ENCODE measurements around the gene RNF207. TPM values are rescaled to one million over a fixed set of nuclear protein-coding genes. Genes with fewer than 3 reads are reported as not detected.
A peak's percentile ranks its signal among the peaks of the same experiment; 100 is the strongest.

The RNF207 gene
- total and polyA plus RNA-seq, 2 of the 8 experiments (the other 6 are each of a cell fraction or from before 2014, with no cell fraction given): 3.9 to 5.4 TPM

DNA sequence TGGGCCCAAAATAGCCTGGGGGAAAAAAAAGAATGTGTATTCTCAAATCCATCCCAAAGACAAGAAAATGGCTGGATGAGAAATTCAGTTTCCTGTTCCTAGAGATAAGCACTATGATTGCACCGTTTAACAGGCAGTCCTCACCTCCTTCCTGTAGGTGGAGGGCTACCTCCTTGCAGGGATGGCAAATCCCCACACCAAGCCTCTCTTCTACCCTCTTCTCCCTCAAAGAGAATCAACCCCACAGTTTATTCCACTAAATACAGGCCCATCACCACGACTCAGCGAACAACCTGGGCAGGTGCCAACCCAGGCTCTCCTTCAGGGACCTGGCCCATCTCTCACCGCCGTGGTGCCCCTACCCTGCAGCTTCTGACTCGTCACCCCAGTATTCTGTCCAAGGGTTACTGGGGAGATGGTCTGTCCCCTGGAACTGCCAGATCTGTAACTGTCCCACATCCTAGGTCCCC, 22.4 kb upstream of the RNF207 start:
- H3K4me1 ChIP-seq (replicated peaks in 1 of 4; ENCODE audit: control insufficient read depth in 3 of 4, insufficient read depth in 4 of 4, low read length in 3 of 4): peaks cover 8 to 12% (median 10%) of the 10 kb centered on the region in 4 experiments
- peaks cover 13 to 34% (median 26%) of the 10 kb centered on the region in 4 experiments for H3K27me3 ChIP-seq (replicated peaks in 1 of 4; ENCODE audit: control insufficient read depth in 3 of 4, extremely low read depth in 1 of 4, insufficient read depth in 3 of 4, low read length in 3 of 4)
- H4K8ac ChIP-seq (ENCODE audit: extremely low read depth, insufficient read depth, low read length): no peak overlapping the region
- H3K4me2 ChIP-seq (ENCODE audit: insufficient read depth in 1 of 2, low read depth in 2 of 2, low read length in 2 of 2): no peak overlapping the region
- H3K18ac ChIP-seq (ENCODE audit: extremely low read depth, low read length): no peak overlapping the region
- ChIA-PET CTCF (ENCODE audit: partially characterized antibody) (interaction anchor here (0.9 to 3.9 kb wide), 13 partner anchors 10 to 255 kb away, joined by 3 to 27 read pairs (median 5); partner anchors contain the start of gene RNF207), POLR2A (ENCODE audit: partially characterized antibody) (interaction anchor here (1.1 to 6.0 kb wide), 7 partner anchors 9 to 31 kb away, joined by 4 to 50 read pairs (median 9); partner anchors contain the start of gene RPL22)
- no peaks in the 10 kb centered on the region for H3K9me3 ChIP-seq (ENCODE audit: insufficient read depth in 2 of 2, low read depth in 1 of 2, low read length in 1 of 2)
- no peak overlapping the region for H3K4me3 ChIP-seq (ENCODE audit: extremely low read depth in 1 of 4, insufficient read depth in 2 of 4, low read depth in 3 of 4, low read length in 4 of 4)
- peaks cover 3% of the 10 kb centered on the region; the same call in 1 of the 2 replicates for H3K23me2 ChIP-seq (ENCODE audit: low read depth, low read length)
- H4K5ac ChIP-seq (ENCODE audit: insufficient read length, low read depth, low read length): no peak overlapping the region
- 72% methylated on average over 6 of the region's 6 CpGs; no CpG with 5 or more reads in 1 of the 2 experiments for WGBS, 2 experiments (ENCODE audit: extremely low coverage in 1 of 2, insufficient coverage in 1 of 2, insufficient read length in 1 of 2, insufficient replicate concordance in 2 of 2, low coverage in 1 of 2, low lambda C conversion rate in 2 of 2, missing lambda C conversion rate in 1 of 2)
- H3K56ac ChIP-seq (replicated peaks; ENCODE audit: insufficient read length, low read depth, low read length): no peak overlapping the region
- no peak overlapping the region for H4K91ac ChIP-seq (replicated peaks; ENCODE audit: insufficient read length, low read length)
- peaks cover 4% of the 10 kb centered on the region; the same call in 1 of the 2 replicates for H3K79me1 ChIP-seq (ENCODE audit: low read depth, low read length)
- H2BK5ac ChIP-seq (ENCODE audit: low read depth, low read length): no peak overlapping the region
- DNase-seq (ENCODE audit: low read depth in 1 of 2, low spot score in 2 of 2) (no peak), FAIRE-seq (no peak)
- peaks cover 11 to 25% of the 10 kb centered on the region in 2 experiments for H4K20me1 ChIP-seq (replicated peaks in 1 of 2; ENCODE audit: control insufficient read depth in 1 of 2, insufficient read depth in 2 of 2, low read length in 2 of 2)
- TF ChIP-seq SIN3A (conservative IDR thresholded peaks at IDR 0.05 in 1 of 2, IDR thresholded peaks at IDR 0.05 in 1 of 2; ENCODE audit: low read depth in 1 of 2, low read length in 2 of 2) (no peak), RAD21 (IDR thresholded peaks at IDR 0.05 in 1 of 2, conservative IDR thresholded peaks at IDR 0.05 in 1 of 2; ENCODE audit: low read depth in 2 of 2, low read length in 2 of 2) (peak in 1 of 2 experiments; percentile 29; a peak in 1 of 4 replicates)
- TF ChIP-seq, protein P1, sequence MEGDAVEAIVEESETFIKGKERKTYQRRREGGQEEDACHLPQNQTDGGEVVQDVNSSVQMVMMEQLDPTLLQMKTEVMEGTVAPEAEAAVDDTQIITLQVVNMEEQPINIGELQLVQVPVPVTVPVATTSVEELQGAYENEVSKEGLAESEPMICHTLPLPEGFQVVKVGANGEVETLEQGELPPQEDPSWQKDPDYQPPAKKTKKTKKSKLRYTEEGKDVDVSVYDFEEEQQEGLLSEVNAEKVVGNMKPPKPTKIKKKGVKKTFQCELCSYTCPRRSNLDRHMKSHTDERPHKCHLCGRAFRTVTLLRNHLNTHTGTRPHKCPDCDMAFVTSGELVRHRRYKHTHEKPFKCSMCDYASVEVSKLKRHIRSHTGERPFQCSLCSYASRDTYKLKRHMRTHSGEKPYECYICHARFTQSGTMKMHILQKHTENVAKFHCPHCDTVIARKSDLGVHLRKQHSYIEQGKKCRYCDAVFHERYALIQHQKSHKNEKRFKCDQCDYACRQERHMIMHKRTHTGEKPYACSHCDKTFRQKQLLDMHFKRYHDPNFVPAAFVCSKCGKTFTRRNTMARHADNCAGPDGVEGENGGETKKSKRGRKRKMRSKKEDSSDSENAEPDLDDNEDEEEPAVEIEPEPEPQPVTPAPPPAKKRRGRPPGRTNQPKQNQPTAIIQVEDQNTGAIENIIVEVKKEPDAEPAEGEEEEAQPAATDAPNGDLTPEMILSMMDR (IDR thresholded peaks at IDR 0.05; ENCODE audit: control extremely low read depth in 1 of 3, insufficient read depth in 1 of 3, low read depth in 1 of 3, low read length in 3 of 3): peak; percentile 43 to 53 (median 51)
- no peak overlapping the region for H3K14ac ChIP-seq (ENCODE audit: insufficient read length)
- no peak overlapping the region; a peak in 1 of 7 replicates for H3K9ac ChIP-seq (replicated peaks in 1 of 4; ENCODE audit: extremely low read depth in 1 of 4, low read depth in 3 of 4, low read length in 3 of 4)
- H2AK5ac ChIP-seq (ENCODE audit: low read depth, low read length): no peak overlapping the region
- H3K36me3 ChIP-seq (ENCODE audit: control insufficient read depth in 2 of 4, insufficient read depth in 4 of 4, low read length in 3 of 4): peaks cover 5 to 31% (median 9%) of the 10 kb centered on the region in 4 experiments; a peak in 5 of 8 replicates
- no peak overlapping the region for H2BK120ac ChIP-seq (replicated peaks; ENCODE audit: low read depth, low read length)
- H2BK15ac ChIP-seq (ENCODE audit: low read length): no peak overlapping the region
- H3K27ac ChIP-seq (ENCODE audit: low read depth, low read length): no peak overlapping the region
- H3K23ac ChIP-seq (ENCODE audit: insufficient read length): no peak overlapping the region
- H2AFZ ChIP-seq (ENCODE audit: low read length): no peak overlapping the region
- no peak overlapping the region for H2BK12ac ChIP-seq (ENCODE audit: low read depth, low read length)
- H2BK20ac ChIP-seq (ENCODE audit: low read length): no peak overlapping the region
- peaks cover 0 to 18% of the 10 kb centered on the region in 2 experiments; a peak in 2 of 4 replicates for H3K79me2 ChIP-seq (ENCODE audit: control insufficient read depth in 1 of 2, insufficient read depth in 2 of 2, low read length in 2 of 2)
- H3K4ac ChIP-seq (replicated peaks; ENCODE audit: insufficient read length, low read depth, low read length): no peak overlapping the region
